A673 (cell line): ENCODE results near the gene PRKCH.

Source experiments
- CTCF ChIP-seq: fragments of 300-800, 200-600 bp; sonication (generic); conservative IDR thresholded peaks from 2 replicates; pipeline ENCODE4 v1.5.1; 2017; ENCODE audit warnings: low read depth, mild to moderate bottlenecking, antibody characterized with exemption, low read length, moderate library complexity, mixed read lengths
- EZH2 ChIP-seq: fragments of 200-600 bp; sonication (generic); IDR thresholded peaks from 2 replicates; pipeline ENCODE4 v1.6.1; 2017; ENCODE audit warnings: borderline replicate concordance, low read depth, mild to moderate bottlenecking, mixed read lengths, antibody characterized with exemption, low read length; ENCODE audit not compliant: poor library complexity, severe bottlenecking

DNA sequence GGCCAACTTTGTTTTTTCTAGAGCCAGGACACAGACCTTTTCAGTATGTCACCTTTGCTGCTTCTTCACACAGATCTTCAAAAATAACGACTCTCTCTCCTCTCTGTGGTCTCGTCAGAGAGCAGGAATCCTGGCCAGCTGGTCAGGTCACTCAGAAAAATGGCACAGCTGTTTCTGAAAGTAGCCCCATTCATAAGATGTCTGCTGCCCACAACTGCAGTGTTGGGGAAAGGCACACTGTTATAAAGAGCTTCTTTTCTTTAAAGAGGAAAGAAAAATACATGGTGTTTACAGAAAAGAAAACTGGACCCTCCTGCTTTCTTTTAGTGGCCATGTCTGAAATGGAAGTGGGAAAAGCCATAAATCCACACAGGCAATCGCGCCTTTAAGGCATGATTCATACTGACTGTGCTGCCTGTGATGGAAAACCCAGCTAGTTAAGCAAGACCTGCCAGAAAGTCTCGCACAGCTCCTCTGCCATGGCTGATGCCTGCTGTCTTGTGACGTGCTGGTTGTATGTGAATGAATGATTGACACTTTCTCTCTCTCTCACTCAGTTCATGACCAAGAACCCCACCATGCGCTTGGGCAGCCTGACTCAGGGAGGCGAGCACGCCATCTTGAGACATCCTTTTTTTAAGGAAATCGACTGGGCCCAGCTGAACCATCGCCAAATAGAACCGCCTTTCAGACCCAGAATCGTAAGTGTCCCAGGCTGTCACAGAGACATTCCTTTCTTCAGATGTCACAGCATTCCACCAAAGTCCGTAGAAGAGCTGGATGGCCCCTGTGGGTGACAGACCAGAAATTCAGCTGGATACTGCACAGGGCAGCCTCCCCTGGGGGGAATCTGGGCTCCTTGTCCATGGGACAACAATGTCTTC is 226.0 kb downstream of the PRKCH start:
- TF ChIP-seq CTCF: no peak
- TF ChIP-seq EZH2: no peak
